Tibial nerve (tissue), 3 donors: ENCODE data around the gene IQSEC1.

Experiments used
- POLR2A ChIP-seq, 2 donors: fragments of 450-650 bp; IDR thresholded peaks; one replicate each; pipeline ENCODE4 v1.6.1; 2017; ENCODE audit warnings: antibody characterized with exemption in 2 of 2, mild to moderate bottlenecking in 2 of 2, moderate library complexity in 2 of 2
- TF ChIP-seq, protein P1 (sequence below), 5 experiments: fragments of 200-600 bp in 3 of 5; fragments of 450-650 bp in 2 of 5; sonication (generic) in 3 of 5; IDR thresholded peaks; one replicate each; pipeline ENCODE4 v1.5.1; 2016 to 2019; ENCODE audit warnings: antibody characterized with exemption in 5 of 5, mild to moderate bottlenecking in 3 of 5, moderate library complexity in 2 of 5

DNA sequence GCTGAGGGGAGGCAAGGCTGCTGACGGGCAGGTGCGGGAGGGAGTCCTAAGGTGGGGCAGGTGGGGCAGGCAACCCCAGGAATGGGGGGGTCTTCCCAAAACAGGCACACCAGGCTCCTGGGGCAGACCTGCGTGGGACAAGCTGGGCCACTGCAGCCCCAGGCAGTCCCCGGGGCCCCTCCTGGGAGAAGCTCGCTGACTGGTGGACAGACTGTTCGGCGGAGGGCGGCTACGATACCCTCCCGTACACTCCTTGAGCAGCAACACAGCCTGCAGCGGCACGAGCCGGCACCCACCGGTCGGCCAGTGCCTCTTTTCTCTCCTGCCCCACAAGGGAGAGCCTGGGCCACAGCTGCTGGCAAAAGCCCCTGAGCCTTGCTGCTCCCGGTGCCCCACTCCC, 165.9 kb downstream of the IQSEC1 start:
- TF ChIP-seq, protein P1, sequence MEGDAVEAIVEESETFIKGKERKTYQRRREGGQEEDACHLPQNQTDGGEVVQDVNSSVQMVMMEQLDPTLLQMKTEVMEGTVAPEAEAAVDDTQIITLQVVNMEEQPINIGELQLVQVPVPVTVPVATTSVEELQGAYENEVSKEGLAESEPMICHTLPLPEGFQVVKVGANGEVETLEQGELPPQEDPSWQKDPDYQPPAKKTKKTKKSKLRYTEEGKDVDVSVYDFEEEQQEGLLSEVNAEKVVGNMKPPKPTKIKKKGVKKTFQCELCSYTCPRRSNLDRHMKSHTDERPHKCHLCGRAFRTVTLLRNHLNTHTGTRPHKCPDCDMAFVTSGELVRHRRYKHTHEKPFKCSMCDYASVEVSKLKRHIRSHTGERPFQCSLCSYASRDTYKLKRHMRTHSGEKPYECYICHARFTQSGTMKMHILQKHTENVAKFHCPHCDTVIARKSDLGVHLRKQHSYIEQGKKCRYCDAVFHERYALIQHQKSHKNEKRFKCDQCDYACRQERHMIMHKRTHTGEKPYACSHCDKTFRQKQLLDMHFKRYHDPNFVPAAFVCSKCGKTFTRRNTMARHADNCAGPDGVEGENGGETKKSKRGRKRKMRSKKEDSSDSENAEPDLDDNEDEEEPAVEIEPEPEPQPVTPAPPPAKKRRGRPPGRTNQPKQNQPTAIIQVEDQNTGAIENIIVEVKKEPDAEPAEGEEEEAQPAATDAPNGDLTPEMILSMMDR (IDR thresholded peaks at IDR 0.05) = no peak
- no peak for TF ChIP-seq POLR2A (IDR thresholded peaks at IDR 0.05)
